ENCODE measurements around the gene RPL35.

DNA sequence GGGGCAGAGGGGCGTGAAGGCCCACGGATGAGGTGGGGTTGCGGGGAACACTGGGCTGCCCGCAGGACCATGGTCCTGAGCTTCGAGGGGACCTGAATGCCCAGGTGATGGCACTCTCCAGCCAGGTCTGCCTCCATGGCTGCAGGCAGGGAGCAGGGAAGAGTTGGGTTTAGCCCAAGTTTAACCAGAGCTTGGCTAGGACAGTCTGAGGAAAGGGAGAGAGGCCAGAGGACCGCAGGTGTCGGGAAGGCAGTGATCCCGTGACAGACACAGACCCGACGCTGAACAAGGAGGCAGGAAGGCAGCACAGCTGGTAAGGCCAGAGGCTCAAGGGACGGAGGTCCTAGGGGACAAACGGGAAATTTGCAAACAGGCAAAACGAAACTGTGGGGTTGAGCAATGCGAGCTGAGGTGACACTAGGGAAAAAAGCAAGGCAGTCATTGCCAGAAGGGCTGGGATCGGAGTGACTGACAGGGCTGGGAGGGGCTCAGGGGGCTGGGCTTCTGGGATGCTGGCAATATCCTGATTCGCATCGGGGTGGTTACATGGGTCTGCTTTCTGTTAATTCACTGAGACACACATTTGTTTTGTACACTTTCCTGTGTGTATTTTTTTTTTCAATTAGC lies 25.2 kb upstream of the RPL35 start:
- TF ChIP-seq, protein P1, sequence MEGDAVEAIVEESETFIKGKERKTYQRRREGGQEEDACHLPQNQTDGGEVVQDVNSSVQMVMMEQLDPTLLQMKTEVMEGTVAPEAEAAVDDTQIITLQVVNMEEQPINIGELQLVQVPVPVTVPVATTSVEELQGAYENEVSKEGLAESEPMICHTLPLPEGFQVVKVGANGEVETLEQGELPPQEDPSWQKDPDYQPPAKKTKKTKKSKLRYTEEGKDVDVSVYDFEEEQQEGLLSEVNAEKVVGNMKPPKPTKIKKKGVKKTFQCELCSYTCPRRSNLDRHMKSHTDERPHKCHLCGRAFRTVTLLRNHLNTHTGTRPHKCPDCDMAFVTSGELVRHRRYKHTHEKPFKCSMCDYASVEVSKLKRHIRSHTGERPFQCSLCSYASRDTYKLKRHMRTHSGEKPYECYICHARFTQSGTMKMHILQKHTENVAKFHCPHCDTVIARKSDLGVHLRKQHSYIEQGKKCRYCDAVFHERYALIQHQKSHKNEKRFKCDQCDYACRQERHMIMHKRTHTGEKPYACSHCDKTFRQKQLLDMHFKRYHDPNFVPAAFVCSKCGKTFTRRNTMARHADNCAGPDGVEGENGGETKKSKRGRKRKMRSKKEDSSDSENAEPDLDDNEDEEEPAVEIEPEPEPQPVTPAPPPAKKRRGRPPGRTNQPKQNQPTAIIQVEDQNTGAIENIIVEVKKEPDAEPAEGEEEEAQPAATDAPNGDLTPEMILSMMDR (conservative IDR thresholded peaks at IDR 0.05): no peak
- TF ChIP-seq ZFX (IDR thresholded peaks at IDR 0.05): no peak

All from C4-2B (cell line).